Superior temporal gyrus (tissue), 1 donor: Measurements from ENCODE around the gene RAB30.

ENCODE experiments used
- DNase-seq: peaks from one replicate; pipeline ENCODE4 v3.0.0-alpha.2; 2016; ENCODE audit errors: extremely low spot score

The RAB30 gene

GRCh38 chr11:83039566-83039965 lies 32.1 kb downstream of the RAB30 start:
- DNase-seq = no peak

DNA sequence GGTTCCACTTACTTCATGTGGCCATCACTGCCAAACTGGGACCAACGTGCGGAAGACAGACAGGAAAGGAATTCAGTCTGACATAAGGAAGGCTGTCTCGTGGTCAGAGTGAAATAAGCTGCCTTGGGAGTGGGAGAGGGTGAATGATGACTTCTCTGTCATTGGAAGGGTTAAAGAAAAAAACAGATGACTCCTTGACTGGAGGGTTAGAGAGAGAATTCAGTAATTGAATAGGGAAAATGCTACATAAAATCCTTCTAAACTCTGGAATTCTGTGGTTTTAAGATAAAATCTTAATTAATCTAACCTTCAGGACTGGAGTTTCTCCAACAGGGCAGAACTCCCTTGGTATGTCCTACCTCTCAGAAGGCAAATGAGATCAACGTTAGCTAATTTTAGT lies 33.8 kb downstream of the RAB30 start:
- DNase-seq = no peak

GRCh38 chr11:83036701-83037100 lies 35.0 kb downstream of the RAB30 start:
- no peak for DNase-seq

DNA sequence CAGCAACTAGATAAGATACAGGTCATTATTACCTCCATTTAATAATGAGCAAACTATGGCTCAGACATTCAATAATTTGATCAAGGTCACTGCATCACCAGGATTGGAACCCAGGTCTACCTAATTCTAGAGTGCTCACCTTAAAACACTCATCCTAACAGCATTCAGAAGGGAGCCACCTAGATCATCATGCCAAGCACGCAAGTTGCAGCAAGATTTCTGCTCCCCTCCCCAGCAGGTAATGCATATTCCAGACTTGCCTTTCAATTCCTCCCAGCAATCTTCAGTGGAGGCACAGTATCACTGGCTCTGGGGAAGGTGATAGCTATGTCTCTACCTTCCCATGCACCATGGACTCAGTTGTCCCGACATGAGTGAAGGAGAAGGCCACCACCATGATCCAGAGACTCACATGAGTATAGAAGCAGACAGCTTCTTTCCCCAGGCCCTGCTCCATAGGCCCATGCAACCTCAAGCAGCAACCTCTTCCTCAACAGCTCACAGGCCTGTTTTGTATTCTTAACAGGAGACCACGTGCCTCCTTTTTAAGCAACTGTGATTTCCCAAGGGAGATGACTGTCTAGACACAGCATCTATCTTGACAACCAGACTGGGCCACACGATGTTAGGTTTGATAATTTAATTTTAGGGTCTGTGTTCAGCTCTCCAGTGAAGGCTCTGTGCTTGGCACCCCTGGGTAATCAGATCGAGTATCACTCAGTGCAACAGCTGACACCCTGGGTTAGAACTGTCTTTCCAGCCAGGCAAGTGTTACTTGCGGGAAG lies 36.4 kb downstream of the RAB30 start:
- peak; percentile 14 for DNase-seq

GRCh38 chr11:83034673-83035014 lies 37.1 kb downstream of the RAB30 start:
- no peak for DNase-seq

- peak; percentile 79 for DNase-seq
These were observed 37.6 kb downstream of the RAB30 start for GRCh38 chr11:83033972-83034672.

GRCh38 chr11:83033371-83033770 lies 38.3 kb downstream of the RAB30 start:
- DNase-seq = no peak

DNA sequence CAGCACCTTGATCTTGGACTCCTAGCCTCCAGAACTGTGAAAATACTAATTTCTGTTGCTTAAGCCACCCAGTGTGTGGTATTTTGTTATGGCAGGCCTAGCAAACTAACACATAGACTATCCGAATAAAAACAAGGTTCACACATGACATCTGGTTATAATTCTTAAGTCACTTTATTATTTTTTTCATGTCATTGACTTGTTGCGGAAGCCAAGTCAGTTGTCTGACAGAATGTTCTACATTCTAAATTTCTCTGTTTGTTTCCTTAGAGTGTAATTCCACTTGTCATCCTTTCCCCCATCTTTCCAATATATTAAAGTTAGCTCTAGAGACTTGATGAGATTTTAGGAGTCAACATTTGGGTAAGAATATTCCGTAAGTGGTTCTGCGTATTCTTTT lies 40.6 kb downstream of the RAB30 start:
- DNase-seq = no peak

DNA sequence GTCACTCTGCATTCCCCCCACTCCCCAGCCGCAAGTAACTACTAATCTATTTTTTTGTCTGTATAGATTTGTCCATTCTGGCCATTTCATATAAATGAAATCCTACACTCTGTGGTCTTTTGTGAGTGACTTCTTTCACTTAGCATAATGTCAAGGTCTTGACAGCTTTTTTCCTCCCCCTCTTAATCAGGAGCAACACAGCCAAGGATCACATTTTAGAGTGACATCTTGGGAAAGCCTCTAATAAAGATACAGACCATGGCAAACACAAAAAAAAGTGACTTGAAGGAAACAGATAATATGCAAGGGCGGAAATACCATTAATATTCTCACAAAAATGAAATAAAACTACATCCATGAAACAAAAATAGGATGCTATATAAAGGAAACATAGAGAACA lies 43.9 kb downstream of the RAB30 start:
- no peak for DNase-seq

- no peak for DNase-seq
These were observed 44.4 kb downstream of the RAB30 start for GRCh38 chr11:83027289-83027688.

- DNase-seq = no peak
These were observed 45.5 kb downstream of the RAB30 start for GRCh38 chr11:83026229-83026628.

DNA sequence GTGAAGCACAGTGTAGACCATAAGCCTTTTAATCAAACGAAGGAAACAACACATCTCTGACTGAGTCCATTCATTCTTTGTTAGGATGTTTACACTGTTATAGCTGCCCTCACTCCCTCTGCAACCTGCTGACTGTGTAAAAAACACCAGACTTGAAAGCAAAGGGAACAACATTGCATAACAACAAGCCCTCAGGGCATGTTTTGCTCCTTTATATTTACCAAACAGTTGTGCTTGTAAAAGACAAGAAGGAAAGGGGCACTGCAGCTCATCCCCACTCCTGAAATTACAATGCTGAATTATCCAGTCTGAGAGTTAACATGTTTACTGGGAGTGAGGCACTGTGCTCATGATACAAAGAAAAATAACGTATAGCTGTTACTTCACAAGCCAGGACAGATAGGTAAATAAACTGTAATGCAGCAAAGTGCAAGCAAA lies 46.4 kb downstream of the RAB30 start:
- DNase-seq = peak; percentile 83

GRCh38 chr11:83024270-83024854 lies 47.3 kb downstream of the RAB30 start:
- DNase-seq = no peak

- no peak for DNase-seq
These were observed 48.3 kb downstream of the RAB30 start for GRCh38 chr11:83023410-83023809.

GRCh38 chr11:83021780-83022125 lies 49.9 kb downstream of the RAB30 start:
- DNase-seq = no peak

- no peak for DNase-seq
These were observed 50.5 kb downstream of the RAB30 start for GRCh38 chr11:83020942-83021779.

DNA sequence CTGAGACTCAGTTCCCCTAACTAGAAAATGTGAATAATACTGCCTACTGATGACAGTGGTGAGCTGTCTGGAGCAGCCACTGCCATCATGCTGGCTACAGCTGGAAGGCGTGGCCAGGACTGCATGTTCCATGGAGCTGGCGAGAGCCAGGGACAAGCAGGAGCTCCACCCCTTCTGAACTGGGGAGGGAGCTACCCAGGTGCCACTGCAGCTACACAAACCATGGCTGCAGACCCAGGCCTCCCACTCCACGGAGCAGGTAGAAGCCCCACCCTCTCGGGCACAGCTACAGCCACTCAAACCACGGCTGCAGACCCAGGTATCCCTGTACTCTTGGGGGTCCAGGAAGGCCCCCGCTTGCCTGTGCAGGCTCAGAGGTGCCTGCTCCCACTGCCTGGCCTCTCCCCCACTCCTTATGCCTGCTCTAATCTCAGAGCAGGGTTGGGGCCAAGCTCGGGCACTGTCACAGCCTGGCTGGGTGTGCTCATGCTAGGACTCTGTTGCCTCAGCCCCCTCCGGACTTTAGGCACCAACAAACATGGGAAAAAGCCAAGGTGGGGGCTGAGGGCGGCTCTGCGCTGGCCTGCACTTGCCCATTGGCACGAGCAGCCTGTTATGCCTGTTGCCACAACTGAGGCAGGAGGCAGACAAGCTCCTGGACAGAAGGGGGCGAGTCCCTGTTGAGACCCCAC lies 51.7 kb downstream of the RAB30 start:
- peak; percentile 77 for DNase-seq

DNA sequence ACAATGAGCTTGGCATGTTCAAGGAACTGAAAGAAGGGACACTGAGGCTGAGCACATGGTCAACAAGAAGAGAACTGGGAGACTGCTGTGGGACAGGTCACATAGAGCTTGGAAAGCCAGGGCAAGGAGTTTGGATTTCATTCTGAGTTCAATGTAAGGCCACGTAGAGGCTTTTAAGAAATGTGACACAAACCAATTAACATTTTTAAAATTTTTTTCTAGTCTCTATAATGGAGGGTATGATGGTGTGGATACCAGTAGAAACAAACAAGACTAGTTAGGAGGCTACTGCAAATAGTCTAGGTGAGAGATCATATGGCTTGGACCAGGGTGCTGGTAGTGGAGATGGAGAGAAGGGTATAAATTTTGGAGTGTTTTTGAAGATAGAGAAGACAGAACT lies 56.7 kb downstream of the RAB30 start:
- DNase-seq = no peak

DNA sequence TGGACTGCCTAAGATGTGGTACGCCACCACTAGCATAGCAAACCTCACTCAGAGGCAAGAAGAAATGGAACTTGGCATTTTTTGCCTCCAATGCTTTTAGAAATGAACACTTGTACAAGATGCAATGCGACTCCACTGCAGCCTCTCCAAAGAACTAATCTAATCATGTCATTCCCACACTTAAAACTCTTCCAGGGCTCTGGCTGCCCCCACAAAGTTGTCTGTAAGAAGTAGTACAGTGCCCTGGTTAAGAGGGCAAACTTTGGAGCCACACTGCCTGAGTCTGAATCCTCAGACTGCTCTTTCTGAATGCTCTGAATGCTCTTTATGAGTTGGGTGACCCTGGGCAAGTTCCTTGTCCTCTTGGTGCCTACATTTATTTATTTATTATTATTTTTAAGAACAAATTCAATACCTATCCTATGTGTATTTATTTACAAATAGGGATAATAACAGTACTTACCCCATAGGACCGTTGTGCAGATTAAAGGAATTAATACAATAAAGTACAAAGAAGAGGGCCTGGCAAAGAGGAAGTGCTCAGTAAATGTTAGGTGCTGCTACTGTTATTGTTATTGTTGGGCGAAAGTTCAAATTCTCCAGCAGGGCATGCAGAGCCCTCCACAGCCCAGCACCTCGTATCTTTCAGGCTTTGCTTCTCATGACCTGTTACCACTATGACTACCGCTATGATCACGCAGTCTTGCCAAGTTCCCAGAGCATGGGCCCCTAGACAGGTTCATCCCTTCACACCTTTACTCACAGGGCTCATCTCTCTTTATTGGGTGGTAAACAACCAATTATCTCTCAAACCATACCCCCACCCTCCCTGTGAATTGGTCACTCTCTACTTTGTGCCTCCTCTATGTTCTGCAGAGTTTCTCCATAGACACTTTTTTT lies 59.3 kb downstream of the RAB30 start:
- no peak for DNase-seq

GRCh38 chr11:83011333-83012167 lies 60.1 kb downstream of the RAB30 start:
- peak; percentile 85 for DNase-seq
